ENCODE results near the gene INTS7.

DNA sequence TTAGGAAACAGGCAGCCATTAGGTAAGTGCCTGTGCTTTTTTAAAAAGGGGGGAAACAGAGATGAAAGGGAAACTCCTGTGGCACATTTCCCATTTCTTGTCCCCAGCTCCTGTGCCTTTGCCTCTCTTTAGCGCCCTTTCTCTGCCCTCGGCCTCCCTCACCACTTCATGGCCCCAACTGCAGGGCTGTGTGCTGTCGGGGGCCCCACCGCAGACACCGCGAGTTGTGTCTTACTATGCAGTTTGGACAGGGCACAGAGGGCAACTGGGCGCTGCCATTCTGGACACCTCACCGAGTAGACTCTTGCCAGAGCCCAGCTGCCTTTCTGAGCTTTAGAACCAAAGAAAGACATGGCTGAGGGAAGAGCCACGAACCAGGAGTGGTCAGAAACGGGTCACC lies 111.1 kb downstream of the INTS7 start:
- TF ChIP-seq CTCF (IDR thresholded peaks at IDR 0.05; ENCODE audit: poor library complexity) (no peak), EZH2phosphoT487 (IDR thresholded peaks at IDR 0.05; ENCODE audit: low read depth, severe bottlenecking, unreplicated experiment) (no peak), EZH2 (IDR thresholded peaks at IDR 0.05; ENCODE audit: borderline replicate concordance) (no peak)
